ENCODE measurements around the gene FLNC.

The FLNC gene

DNA sequence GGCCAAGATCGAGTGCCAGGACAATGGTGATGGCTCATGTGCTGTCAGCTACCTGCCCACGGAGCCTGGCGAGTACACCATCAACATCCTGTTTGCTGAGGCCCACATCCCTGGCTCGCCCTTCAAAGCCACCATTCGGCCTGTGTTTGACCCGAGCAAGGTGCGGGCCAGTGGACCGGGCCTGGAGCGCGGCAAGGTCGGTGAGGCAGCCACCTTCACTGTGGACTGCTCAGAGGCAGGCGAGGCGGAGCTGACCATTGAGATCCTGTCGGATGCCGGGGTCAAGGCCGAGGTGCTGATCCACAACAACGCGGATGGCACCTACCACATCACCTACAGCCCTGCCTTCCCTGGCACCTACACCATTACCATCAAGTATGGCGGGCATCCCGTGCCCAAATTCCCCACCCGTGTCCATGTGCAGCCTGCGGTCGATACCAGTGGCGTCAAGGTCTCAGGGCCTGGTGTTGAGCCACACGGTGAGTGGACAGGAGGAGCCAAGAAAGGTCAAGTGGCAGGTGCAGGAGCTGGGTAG is 14.6 kb downstream of the FLNC start:
- DNase-seq (ENCODE audit: low read depth) = no peak

DNA sequence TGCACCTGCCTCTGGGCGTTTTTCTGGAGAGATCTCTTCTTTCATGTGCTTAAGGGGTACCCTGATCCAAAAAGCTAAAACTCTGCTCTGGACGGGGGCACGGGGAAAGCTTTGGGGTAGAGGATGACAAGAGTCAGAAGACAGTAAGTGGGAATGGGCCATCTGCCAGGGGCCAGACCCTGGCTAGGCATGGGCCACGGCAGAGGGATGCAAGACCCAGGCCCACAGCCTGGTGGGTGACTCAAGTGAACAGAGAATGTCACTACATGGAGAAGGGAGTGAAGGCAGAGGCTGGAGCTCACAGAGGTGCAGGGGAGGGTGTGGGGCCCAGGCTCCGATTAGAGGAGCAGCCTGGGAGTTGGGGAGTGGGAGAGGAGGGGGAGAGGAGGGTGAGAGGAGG is 15.3 kb downstream of the FLNC start:
- no peak for DNase-seq (ENCODE audit: low read depth)

- no peak for DNase-seq (ENCODE audit: low read depth)
These were observed 15.8 kb downstream of the FLNC start for GRCh38 chr7:128845987-128846386.

DNA sequence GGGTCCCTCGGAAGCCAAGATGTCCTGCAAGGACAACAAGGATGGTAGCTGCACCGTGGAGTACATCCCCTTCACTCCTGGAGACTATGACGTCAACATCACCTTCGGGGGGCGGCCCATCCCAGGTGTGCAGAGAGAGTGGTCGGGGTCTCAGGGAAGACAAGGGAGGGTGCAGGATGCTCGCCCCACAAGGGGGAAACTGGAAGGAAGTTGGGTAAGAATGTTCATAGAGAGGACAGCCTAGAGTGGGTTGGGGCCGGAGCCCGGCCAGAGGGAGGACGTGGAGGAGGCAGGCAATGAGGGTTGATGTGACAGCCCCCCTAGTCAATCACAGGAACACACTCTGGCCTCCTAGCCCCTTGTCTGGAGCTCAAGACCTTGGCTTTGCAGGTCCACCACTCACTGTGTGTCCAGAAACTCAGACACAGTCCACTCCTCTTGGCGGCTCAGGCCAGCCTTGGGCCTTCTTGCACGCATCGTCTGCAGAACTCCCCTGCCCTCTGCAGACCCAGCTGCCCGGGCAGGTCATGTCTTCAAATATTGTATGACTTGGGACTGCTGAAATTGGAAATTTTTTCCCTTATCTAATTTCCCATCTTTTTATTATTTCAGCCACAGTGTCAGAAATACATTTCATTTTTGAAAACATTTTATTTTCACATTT is 16.7 kb downstream of the FLNC start:
- DNase-seq (ENCODE audit: low read depth) = no peak

DNA sequence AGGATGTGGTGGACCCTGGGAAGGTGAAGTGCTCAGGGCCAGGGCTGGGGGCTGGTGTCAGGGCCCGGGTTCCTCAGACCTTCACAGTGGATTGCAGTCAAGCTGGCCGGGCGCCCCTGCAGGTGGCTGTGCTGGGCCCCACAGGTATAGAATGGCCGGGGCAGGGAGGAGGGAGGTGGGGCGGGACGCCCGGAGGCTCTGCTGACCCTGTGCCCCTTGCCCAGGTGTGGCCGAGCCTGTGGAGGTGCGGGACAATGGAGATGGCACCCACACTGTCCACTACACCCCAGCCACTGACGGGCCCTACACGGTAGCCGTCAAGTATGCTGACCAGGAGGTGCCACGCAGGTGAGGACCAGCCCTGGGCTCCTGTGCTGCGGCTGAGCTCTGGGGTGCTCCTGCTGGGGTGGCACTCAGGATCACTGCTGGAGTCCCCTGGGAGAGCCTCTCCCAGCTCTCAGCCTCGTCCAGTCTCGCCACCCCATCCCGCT is 17.6 kb downstream of the FLNC start:
- DNase-seq (ENCODE audit: low read depth) = no peak

GRCh38 chr7:128848289-128849155 is 18.3 kb downstream of the FLNC start:
- DNase-seq (ENCODE audit: low read depth) = no peak

- DNase-seq (ENCODE audit: low read depth) = no peak
These were observed 18.9 kb downstream of the FLNC start for GRCh38 chr7:128849156-128849515.

DNA sequence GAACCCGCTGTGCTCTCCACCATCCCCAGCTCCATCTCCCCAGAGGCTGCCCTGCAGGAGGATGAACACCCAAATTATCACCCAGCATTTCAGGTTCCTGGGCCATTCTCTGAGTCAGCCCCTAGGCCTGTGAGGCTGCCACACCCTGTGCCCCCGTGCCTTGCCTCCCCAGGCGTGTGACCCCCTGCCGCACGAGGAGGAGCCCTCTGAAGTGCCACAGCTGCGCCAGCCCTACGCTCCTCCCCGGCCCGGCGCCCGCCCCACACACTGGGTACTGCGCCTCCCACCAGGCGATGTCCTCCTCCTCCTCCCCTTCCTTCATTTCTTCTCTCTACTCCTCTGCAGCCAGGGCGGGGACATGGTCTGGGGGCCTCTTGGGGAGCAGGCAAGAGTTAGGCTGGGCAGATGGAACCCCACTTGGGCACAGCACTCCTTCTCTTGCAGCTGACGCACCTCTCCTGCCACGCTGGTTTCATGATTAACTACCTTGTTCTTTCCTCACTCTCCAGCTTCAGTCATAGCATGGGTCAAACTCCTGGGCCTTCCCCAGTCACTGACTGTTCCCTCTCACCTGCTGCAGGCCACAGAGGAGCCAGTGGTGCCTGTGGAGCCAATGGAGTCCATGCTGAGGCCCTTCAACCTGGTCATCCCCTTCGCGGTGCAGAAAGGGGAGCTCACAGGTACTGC is 19.7 kb downstream of the FLNC start:
- DNase-seq (ENCODE audit: low read depth) = no peak

GRCh38 chr7:128852537-128853254 is 22.5 kb downstream of the FLNC start:
- DNase-seq (ENCODE audit: low read depth) = no peak

DNA sequence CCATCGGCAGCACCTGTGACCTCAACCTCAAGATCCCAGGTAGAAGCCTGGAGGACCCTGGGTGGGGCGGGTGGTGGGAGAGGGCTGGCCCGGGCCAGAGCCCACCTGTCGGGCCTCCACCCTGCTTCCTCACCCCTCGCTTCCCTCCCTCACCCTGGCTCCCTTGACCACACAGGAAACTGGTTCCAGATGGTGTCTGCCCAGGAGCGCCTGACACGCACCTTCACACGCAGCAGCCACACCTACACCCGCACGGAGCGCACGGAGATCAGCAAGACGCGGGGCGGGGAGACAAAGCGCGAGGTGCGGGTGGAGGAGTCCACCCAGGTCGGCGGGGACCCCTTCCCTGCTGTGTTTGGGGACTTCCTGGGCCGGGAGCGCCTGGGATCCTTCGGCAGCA is 23.6 kb downstream of the FLNC start:
- DNase-seq (ENCODE audit: low read depth) = no peak

- DNase-seq (ENCODE audit: low read depth) = no peak
These were observed 24.2 kb downstream of the FLNC start for GRCh38 chr7:128854396-128854795.

GRCh38 chr7:128855559-128855958 is 25.4 kb downstream of the FLNC start:
- DNase-seq (ENCODE audit: low read depth) = no peak

DNA sequence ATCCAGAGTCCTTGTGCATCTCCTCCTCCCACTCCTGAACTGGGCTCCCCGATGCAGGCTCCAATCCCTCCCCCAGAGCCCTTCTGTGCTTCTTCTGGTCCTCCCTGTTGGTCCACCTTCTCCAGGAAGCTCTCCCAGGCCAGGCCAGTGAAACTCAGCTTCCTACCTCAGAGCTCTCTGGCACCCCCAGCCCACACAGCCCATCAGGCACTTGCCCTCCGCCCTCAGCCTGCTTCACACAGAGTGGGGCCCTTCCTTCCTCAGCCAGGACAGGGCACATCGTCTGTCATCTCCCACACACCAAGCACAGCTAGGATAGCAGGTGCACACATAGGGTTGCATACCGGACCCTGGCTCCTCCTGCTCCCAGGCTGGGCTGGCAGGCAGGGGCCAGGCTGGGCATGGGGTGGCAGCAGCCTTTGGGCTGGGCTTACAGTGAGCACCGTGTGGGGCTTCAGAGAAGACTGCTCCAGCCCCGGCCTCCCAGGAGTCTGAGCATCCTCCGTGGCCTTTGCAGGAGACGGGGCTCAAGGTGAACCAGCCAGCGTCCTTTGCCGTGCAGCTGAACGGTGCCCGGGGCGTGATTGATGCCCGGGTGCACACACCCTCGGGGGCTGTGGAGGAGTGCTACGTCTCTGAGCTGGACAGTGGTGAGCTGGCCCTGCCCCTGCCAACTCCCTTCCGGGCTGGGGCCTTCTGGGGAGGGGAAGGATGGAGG is 26.0 kb downstream of the FLNC start:
- DNase-seq (ENCODE audit: low read depth) = no peak

GRCh38 chr7:128858380-128859231 is 28.4 kb downstream of the FLNC start:
- DNase-seq (ENCODE audit: low read depth) = no peak

GRCh38 chr7:128859232-128860157 is 29.3 kb downstream of the FLNC start:
- DNase-seq (ENCODE audit: low read depth) = no peak

GRCh38 chr7:128860158-128861073 is 30.2 kb downstream of the FLNC start:
- no peak for DNase-seq (ENCODE audit: low read depth)

GRCh38 chr7:128861957-128862570 is 31.9 kb downstream of the FLNC start:
- no peak for DNase-seq (ENCODE audit: low read depth)

Data from HS-27A (cell line).